Measurements from ENCODE around the gene ABHD17C.

ABHD17C gene

DNA sequence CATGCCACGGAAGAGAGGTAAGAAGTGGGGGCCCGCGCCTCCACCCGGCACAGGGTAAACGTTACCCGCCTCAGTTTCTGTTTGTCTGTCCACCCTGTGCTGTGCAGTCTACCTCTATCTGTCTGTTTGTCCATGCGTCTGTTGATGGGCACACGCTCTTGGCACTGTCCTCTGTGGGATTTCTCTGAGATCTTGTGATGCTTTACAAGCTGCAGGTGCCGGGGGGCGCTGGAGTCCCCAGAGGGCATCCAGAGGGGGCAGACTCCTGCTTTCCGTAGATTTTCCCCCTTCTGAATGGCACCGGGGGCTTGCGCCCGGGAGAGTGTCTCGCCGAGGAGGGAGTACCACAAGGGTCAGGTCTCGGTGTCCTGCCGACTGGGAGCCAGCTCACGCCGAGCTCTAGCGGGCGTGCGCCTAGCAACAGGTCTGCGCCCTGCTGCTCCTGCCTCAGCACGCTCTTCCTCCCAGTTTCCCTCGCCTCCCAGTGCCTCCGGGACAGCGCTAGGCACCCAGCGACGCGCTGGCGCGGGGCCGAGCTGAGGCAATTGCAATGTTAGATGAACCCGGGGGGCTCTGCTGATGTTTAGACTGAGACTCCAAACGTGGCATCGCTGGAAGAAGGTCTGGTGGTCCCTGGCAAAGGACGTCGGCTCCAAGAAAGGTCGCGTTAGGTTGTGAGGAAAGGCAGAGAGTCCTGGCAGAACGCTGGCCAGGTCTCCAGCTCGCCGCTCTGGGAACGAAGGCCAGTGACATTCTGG is 84.7 kb downstream of the ABHD17C start:
- Histone ChIP-seq H3K9me3 (replicated peaks; ENCODE audit: low read length) (no peaks in the 10 kb centered on the region), H3K36me3 (ENCODE audit: insufficient read depth, low read length) (no peaks in the 10 kb centered on the region), H3K4me2 (ENCODE audit: low read length) (peak overlapping the region; percentile 88), H3K4me1 (ENCODE audit: control insufficient read depth, insufficient read depth, low read length) (peaks cover 22% of the 10 kb centered on the region), H3K4me3 (ENCODE audit: low read length) (peak overlapping the region; percentile 75), H3K27me3 (ENCODE audit: control insufficient read depth, insufficient read depth, low read length) (peaks cover 20% of the 10 kb centered on the region), H3K9ac (ENCODE audit: low read depth, low read length) (peak overlapping the region; percentile 65)

DNA sequence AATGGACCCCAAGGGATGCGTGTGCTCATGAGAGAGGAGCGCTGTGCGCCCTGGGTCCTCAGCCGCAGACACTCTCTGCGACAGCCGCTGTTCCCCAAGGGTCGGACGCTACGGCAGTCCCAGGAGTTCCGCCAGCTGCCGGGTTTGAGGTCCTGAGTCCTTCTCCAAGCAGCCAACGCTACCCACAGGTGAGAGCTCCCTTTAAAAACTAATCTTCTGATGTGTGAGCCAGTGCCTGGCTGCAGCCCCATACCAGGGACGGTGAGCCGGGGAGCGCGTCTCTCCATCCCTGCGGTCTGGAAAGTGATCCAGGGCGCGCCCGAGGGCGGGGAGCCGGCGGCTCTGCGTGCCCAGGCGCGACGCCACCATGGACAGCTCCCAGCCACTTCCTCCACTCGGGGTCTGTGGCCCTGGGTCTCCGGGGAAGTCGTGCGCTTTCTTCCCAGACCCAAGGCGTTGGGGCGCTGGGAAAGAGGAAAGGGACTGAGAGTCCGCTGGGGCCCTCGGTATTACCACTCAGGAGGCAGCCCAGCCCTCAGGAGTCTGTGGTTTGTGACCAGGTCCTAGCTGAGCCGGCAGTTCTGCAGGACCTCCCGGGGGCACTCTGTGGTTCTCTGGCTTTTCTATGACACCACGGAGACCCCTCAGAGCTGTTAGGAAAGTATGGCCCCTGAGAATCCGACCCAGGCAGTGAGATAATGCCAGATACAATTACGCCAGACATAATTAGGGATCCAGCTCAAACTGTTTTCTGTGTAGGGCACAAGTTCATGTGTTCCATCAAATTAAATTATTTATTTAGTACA is 85.5 kb downstream of the ABHD17C start:
- H3K4me3 ChIP-seq (ENCODE audit: low read length): peak overlapping the region; percentile 75
- H3K4me1 ChIP-seq (ENCODE audit: control insufficient read depth, insufficient read depth, low read length): peaks cover 22% of the 10 kb centered on the region
- peak overlapping the region; percentile 65 for H3K9ac ChIP-seq (ENCODE audit: low read depth, low read length)
- H3K27me3 ChIP-seq (ENCODE audit: control insufficient read depth, insufficient read depth, low read length): peaks cover 20% of the 10 kb centered on the region
- H3K36me3 ChIP-seq (ENCODE audit: insufficient read depth, low read length): no peaks in the 10 kb centered on the region
- no peaks in the 10 kb centered on the region for H3K9me3 ChIP-seq (replicated peaks; ENCODE audit: low read length)
- H3K4me2 ChIP-seq (ENCODE audit: low read length): peak overlapping the region; percentile 88

DNA sequence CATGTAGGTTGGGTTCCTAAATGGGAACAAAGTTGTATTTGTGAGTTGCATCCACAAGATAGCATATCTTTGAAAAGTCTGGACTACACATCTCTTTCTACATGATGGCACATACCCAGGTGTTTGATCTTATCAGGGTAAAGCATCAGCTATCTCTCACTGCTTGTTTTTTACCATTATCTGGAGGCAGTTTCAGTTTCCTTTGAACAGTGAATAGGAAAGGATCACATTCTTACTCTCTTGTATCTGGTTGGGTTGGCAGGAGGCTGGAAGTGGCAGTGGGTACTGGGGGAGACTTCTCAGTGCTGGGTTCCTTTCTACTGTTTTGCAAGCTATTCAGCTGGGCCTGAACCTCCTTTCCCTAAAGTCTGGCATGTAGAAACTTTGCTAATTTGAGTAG is 88.2 kb downstream of the ABHD17C start:
- H3K4me2 ChIP-seq (ENCODE audit: low read length): no peak overlapping the region
- H3K4me1 ChIP-seq (ENCODE audit: control insufficient read depth, insufficient read depth, low read length): peaks cover 16% of the 10 kb centered on the region
- peaks cover 20% of the 10 kb centered on the region for H3K27me3 ChIP-seq (ENCODE audit: control insufficient read depth, insufficient read depth, low read length)
- no peaks in the 10 kb centered on the region for H3K9me3 ChIP-seq (replicated peaks; ENCODE audit: low read length)
- H3K4me3 ChIP-seq (ENCODE audit: low read length): no peak overlapping the region
- H3K36me3 ChIP-seq (ENCODE audit: insufficient read depth, low read length): no peaks in the 10 kb centered on the region
- no peak overlapping the region for H3K9ac ChIP-seq (ENCODE audit: low read depth, low read length)

DNA sequence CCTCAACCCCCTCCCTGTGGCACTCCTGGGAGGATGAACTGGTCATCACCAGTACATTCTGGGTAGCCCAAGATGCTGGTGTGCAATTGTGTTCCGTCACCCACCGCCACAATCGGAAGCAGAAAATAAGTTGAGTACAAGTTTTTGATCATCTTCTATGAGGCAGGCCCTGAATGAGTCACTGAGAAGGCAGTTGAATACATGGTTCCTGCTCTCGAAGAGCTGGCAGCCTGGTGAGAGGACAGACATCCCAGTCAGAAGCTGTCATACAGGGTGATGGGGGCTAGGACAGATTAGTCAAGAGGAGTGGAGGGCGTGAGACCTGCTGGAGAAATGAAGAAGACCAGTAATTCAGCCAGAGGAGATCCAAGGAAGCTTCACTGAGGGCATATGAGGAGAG is 90.2 kb downstream of the ABHD17C start:
- Histone ChIP-seq H3K36me3 (ENCODE audit: insufficient read depth, low read length) (no peaks in the 10 kb centered on the region), H3K4me2 (ENCODE audit: low read length) (no peak overlapping the region), H3K4me3 (ENCODE audit: low read length) (no peak overlapping the region), H3K9ac (ENCODE audit: low read depth, low read length) (no peak overlapping the region), H3K4me1 (ENCODE audit: control insufficient read depth, insufficient read depth, low read length) (peaks cover 6% of the 10 kb centered on the region), H3K27me3 (ENCODE audit: control insufficient read depth, insufficient read depth, low read length) (peaks cover 7% of the 10 kb centered on the region), H3K9me3 (replicated peaks; ENCODE audit: low read length) (no peaks in the 10 kb centered on the region)

DNA sequence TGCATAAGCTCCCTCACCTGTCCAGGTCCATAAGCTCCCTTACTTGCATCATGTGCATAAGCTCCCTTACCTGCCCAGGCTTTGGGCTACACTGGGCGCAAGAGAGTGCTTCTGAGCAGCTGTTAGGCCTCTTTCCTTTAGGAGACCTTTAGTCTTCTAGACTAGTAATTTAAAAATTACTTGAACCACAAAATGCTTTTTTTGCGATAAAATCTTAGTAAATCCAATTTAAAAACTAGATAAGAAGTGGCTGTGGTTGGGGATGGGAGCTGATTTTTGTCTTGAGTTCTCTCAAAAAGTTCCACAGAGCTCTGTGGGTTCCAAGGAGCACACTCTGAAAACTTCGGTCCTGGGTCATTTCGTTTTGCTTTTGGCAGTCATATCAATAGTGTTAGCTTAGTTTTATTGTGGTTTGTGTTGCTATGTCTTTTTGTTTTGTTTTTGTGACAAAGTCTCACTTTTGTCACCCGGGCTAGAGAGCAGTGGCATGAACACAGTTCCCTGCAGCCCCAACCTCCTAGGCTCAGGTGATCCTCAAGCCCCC is 90.8 kb downstream of the ABHD17C start:
- peaks cover under 1% of the 10 kb centered on the region for H3K4me1 ChIP-seq (ENCODE audit: control insufficient read depth, insufficient read depth, low read length)
- no peaks in the 10 kb centered on the region for H3K36me3 ChIP-seq (ENCODE audit: insufficient read depth, low read length)
- H3K4me3 ChIP-seq (ENCODE audit: low read length): no peak overlapping the region

DNA sequence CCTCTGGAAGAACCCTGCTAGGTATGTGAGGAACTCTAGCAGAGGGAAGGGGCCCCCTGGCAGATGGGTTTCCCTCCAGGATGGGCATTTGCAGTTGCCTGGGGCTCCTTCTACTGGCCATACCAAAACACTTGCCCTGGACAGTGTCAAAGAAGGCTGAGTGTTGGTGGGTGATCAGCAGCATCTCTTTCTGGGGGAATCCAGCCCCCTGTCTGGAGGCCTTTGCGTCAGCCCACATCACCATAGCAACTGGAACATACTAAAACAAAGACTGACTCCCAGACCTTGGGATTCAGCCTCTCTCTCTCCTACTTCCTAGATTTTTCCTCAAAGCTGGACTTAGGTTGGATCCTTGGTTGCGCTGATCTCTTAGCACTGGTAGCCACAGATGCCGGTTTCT is 92.2 kb downstream of the ABHD17C start:
- Histone ChIP-seq H3K4me1 (ENCODE audit: control insufficient read depth, insufficient read depth, low read length) (no peaks in the 10 kb centered on the region), H3K4me2 (ENCODE audit: low read length) (no peak overlapping the region), H3K27me3 (ENCODE audit: control insufficient read depth, insufficient read depth, low read length) (no peaks in the 10 kb centered on the region), H3K4me3 (ENCODE audit: low read length) (no peak overlapping the region), H3K36me3 (ENCODE audit: insufficient read depth, low read length) (peaks cover 2% of the 10 kb centered on the region), H3K9ac (ENCODE audit: low read depth, low read length) (no peak overlapping the region), H3K9me3 (replicated peaks; ENCODE audit: low read length) (no peaks in the 10 kb centered on the region)

More for the DNA sequence above, 90.8 kb downstream of the ABHD17C start:
- Histone ChIP-seq H3K9ac (ENCODE audit: low read depth, low read length) (no peak overlapping the region), H3K27me3 (ENCODE audit: control insufficient read depth, insufficient read depth, low read length) (peaks cover 2% of the 10 kb centered on the region), H3K9me3 (replicated peaks; ENCODE audit: low read length) (no peaks in the 10 kb centered on the region), H3K4me2 (ENCODE audit: low read length) (no peak overlapping the region)

DNA sequence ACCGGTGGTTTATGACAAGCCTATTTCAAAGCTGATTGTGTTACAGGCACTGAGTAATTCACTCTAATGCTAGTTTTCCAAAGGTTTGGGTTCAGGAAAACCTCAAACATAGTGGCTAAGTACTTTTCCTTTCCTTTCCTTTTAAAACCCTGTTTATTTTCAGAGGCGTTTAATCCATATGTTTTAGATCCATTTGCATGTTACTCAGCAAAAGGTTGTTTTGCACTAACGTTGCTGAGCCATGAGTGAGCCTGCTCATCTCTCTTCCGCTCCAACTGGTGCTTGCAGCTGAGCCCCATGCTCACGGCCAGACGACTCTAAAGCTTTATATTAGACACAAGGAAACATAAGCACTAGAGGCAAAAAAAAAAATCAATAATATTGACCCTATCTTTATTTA is 93.4 kb downstream of the ABHD17C start:
- Histone ChIP-seq H3K9me3 (replicated peaks; ENCODE audit: low read length) (no peaks in the 10 kb centered on the region), H3K4me2 (ENCODE audit: low read length) (no peak overlapping the region), H3K4me3 (ENCODE audit: low read length) (no peak overlapping the region), H3K9ac (ENCODE audit: low read depth, low read length) (no peak overlapping the region), H3K4me1 (ENCODE audit: control insufficient read depth, insufficient read depth, low read length) (no peaks in the 10 kb centered on the region), H3K27me3 (ENCODE audit: control insufficient read depth, insufficient read depth, low read length) (no peaks in the 10 kb centered on the region), H3K36me3 (ENCODE audit: insufficient read depth, low read length) (peaks cover 2% of the 10 kb centered on the region)

DNA sequence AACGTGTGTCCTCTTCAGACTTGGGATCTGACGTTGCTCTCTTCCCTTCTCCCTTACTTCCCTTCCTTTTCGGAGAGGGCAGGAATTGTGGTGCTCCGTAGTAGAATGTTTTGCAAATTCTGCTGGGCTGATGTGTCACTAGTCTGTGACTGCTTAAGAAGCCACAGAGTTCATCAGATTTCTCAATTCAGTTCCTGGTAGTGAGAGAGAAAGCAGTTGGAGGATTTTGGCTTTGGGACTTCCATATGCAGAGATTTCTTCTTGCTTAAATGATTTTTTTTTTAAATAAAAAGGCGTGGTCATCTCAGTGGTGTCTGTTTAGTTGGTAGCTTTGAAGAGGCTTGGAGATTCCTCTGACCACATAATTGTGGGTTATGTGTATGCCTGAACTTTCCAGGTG is 94.2 kb downstream of the ABHD17C start:
- Histone ChIP-seq H3K9me3 (replicated peaks; ENCODE audit: low read length) (no peaks in the 10 kb centered on the region), H3K36me3 (ENCODE audit: insufficient read depth, low read length) (peaks cover 2% of the 10 kb centered on the region), H3K9ac (ENCODE audit: low read depth, low read length) (no peak overlapping the region), H3K4me3 (ENCODE audit: low read length) (no peak overlapping the region), H3K27me3 (ENCODE audit: control insufficient read depth, insufficient read depth, low read length) (no peaks in the 10 kb centered on the region), H3K4me2 (ENCODE audit: low read length) (no peak overlapping the region), H3K4me1 (ENCODE audit: control insufficient read depth, insufficient read depth, low read length) (no peaks in the 10 kb centered on the region)

DNA sequence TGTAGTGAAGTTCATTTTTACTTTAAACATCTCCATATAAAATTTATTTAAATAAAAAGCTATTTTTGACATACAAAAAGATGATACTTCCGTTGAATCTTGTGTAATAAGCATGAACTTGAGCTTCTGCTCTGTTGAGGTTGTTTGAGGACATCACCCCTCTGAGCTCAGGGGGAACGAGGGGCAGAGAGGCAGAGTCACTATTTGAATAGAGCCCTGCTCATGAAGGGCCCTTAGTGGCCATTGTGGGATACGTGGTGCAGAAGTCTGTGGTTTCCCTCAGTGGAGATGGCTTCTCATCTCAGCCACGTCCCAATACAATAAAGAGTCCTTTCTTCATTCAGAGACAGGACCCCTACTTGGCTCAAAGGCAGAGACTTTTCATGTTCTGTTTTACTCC is 94.7 kb downstream of the ABHD17C start:
- peaks cover 2% of the 10 kb centered on the region for H3K36me3 ChIP-seq (ENCODE audit: insufficient read depth, low read length)

DNA sequence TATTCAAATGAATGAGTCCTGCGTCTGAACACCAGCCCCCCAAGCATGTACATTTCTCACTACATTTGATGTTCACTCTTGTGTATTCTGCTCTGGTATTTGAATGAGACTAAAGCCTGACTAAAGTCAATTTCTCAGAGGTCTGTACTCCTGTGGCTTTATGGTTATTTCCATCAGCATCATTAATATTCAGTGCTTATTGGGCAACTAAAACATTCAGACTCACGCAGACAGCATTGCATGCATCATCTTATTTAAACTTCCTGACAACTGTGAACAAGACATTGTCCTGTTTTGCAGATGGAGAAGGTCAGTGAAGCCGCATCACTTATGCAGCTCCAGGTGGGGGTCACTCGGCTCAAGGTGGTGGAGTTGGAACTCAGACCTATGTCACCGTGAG is 95.1 kb downstream of the ABHD17C start:
- no peaks in the 10 kb centered on the region for H3K9me3 ChIP-seq (replicated peaks; ENCODE audit: low read length)
- no peaks in the 10 kb centered on the region for H3K4me1 ChIP-seq (ENCODE audit: control insufficient read depth, insufficient read depth, low read length)
- no peak overlapping the region for H3K4me2 ChIP-seq (ENCODE audit: low read length)
- no peak overlapping the region for H3K9ac ChIP-seq (ENCODE audit: low read depth, low read length)
- peaks cover 2% of the 10 kb centered on the region for H3K36me3 ChIP-seq (ENCODE audit: insufficient read depth, low read length)
- no peak overlapping the region for H3K4me3 ChIP-seq (ENCODE audit: low read length)
- no peaks in the 10 kb centered on the region for H3K27me3 ChIP-seq (ENCODE audit: control insufficient read depth, insufficient read depth, low read length)

More for the DNA sequence above, 94.7 kb downstream of the ABHD17C start:
- Histone ChIP-seq H3K4me2 (ENCODE audit: low read length) (no peak overlapping the region), H3K27me3 (ENCODE audit: control insufficient read depth, insufficient read depth, low read length) (no peaks in the 10 kb centered on the region), H3K4me1 (ENCODE audit: control insufficient read depth, insufficient read depth, low read length) (no peaks in the 10 kb centered on the region), H3K9ac (ENCODE audit: low read depth, low read length) (no peak overlapping the region), H3K4me3 (ENCODE audit: low read length) (no peak overlapping the region), H3K9me3 (replicated peaks; ENCODE audit: low read length) (no peaks in the 10 kb centered on the region)

DNA sequence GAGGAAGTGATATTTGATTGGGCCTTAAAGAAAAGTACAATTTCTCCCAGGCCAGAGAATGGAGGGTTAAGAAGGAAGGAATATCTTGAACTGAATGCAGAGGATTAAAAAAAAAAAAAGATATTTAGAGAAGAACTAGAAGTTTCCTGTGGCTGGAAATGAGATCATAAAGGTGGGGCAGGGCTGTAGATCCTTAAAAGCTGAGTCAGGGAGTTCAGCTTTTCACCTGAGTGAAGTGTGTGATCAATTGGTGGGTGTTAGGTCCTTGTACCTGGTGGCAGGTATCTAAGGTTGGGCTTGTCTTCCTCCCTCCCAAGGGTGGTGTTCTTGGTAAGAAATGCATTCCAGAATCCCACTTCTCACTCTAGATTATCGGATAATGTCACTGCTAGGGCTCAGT is 95.9 kb downstream of the ABHD17C start:
- Histone ChIP-seq H3K4me2 (ENCODE audit: low read length) (no peak overlapping the region), H3K9ac (ENCODE audit: low read depth, low read length) (no peak overlapping the region), H3K36me3 (ENCODE audit: insufficient read depth, low read length) (peaks cover 2% of the 10 kb centered on the region), H3K4me3 (ENCODE audit: low read length) (no peak overlapping the region), H3K9me3 (replicated peaks; ENCODE audit: low read length) (no peaks in the 10 kb centered on the region), H3K27me3 (ENCODE audit: control insufficient read depth, insufficient read depth, low read length) (no peaks in the 10 kb centered on the region), H3K4me1 (ENCODE audit: control insufficient read depth, insufficient read depth, low read length) (no peaks in the 10 kb centered on the region)
